ENCODE results near the gene TRIM36. TPM values are rescaled to one million over a fixed set of nuclear protein-coding genes. Genes with fewer than 3 reads are reported as not detected.

Gene TRIM36
- total and polyA plus RNA-seq, 10 of the 15 experiments (the other 5 are each of a cell fraction or from before 2014, with no cell fraction given), result 0.01 to 0.09 (median 0.07) TPM; not detected in 6

- Histone ChIP-seq H4K20me1 (ENCODE audit: control insufficient read depth, insufficient read depth) (no peaks in the 10 kb centered on the region), H3K9ac (ENCODE audit: control insufficient read depth, insufficient read depth, low read length) (no peak overlapping the region), H3K79me2 (ENCODE audit: control insufficient read depth, insufficient read depth, low read length) (no peaks in the 10 kb centered on the region), H3K27me3 (replicated peaks in 1 of 2; ENCODE audit: control insufficient read depth in 2 of 2, insufficient read depth in 2 of 2, low read length in 1 of 2) (peaks cover 18 to 30% of the 10 kb centered on the region in 2 experiments), H3K36me3 (ENCODE audit: control insufficient read depth in 2 of 2, insufficient read depth in 2 of 2, low read length in 1 of 2) (no peaks in the 10 kb centered on the region), H2AFZ (ENCODE audit: control insufficient read depth, low read depth, low read length) (no peak overlapping the region), H3K4me1 (ENCODE audit: control insufficient read depth, insufficient read depth, low read length) (no peaks in the 10 kb centered on the region), H3K4me2 (ENCODE audit: control insufficient read depth, insufficient read depth) (no peak overlapping the region), H3K4me3 (no peak overlapping the region), H3K9me3 (replicated peaks; ENCODE audit: control insufficient read depth, insufficient read depth, low read length) (no peaks in the 10 kb centered on the region; the same call in 1 of the 3 replicates), H3K27ac (ENCODE audit: control insufficient read depth, insufficient read depth) (no peak overlapping the region)
- ChIA-PET CTCF (interaction anchor here (1.2 to 1.3 kb wide), 2 partner anchors 8 to 65 kb away, joined by 3 read pairs; no protein-coding TSS in a partner anchor), SMC1A (ENCODE audit: uncharacterized antibody, unreplicated experiment) (interaction anchor here (0.6 to 1.5 kb wide), 3 partner anchors 28 to 808 kb away, joined by 3 to 5 read pairs (median 3); no protein-coding TSS in a partner anchor), RAD21 (ENCODE audit: unreplicated experiment) (interaction anchor here (1.0 kb wide), 1 partner anchor 84 kb away, joined by 4 read pairs; no protein-coding TSS in a partner anchor), POLR2A (no interaction called here)
- DNase-seq (ENCODE audit: low read depth, low spot score) (no peak), FAIRE-seq (no peak), ATAC-seq (no peak)
- TF ChIP-seq HSF1 (IDR thresholded peaks at IDR 0.05; ENCODE audit: low read depth, low read length) (no peak), ATF2 (IDR thresholded peaks at IDR 0.05; ENCODE audit: low read length) (no peak)
- intact Hi-C loops (cut with micrococcal nuclease; ENCODE audit: unreplicated experiment) (no loop called here), in situ Hi-C loops (cut with MboI) (no loop called here)
- BruUV-seq (replicated peaks), result no TSS peak
Measured at GRCh38 chr5:115181757-115182156, 12.0 kb upstream of the TRIM36 start.

GRCh38 chr5:115180165-115180709, 10.5 kb upstream of the TRIM36 start:
- BruUV-seq (replicated peaks), result no TSS peak
- H3K9ac ChIP-seq (ENCODE audit: control insufficient read depth, insufficient read depth, low read length), result no peak overlapping the region
- no peaks in the 10 kb centered on the region for H3K36me3 ChIP-seq (ENCODE audit: control insufficient read depth in 2 of 2, insufficient read depth in 2 of 2, low read length in 1 of 2)
- in situ Hi-C loops (cut with MboI), result no loop called here
- ChIA-PET RAD21 (ENCODE audit: unreplicated experiment) (no interaction called here), POLR2A (no interaction called here), CTCF (interaction anchor here (1.2 kb wide), 1 partner anchor 52 kb away, joined by 4 read pairs; no protein-coding TSS in a partner anchor), SMC1A (ENCODE audit: uncharacterized antibody, unreplicated experiment) (no interaction called here)
- WGBS (ENCODE audit: insufficient coverage, insufficient replicate concordance, low lambda C conversion rate, missing lambda C conversion rate), result 1% methylated on average over 54 of the region's 54 CpGs
- intact Hi-C loops (cut with micrococcal nuclease; ENCODE audit: unreplicated experiment), result no loop called here
- H3K27ac ChIP-seq (ENCODE audit: control insufficient read depth, insufficient read depth), result no peak overlapping the region
- peaks cover 18 to 30% of the 10 kb centered on the region in 2 experiments for H3K27me3 ChIP-seq (replicated peaks in 1 of 2; ENCODE audit: control insufficient read depth in 2 of 2, insufficient read depth in 2 of 2, low read length in 1 of 2)
- peak overlapping the region; percentile 39; the same call in 1 of the 2 replicates for H2AFZ ChIP-seq (ENCODE audit: control insufficient read depth, low read depth, low read length)
- peak overlapping the region; percentile 86 for H3K4me2 ChIP-seq (ENCODE audit: control insufficient read depth, insufficient read depth)
- H3K9me3 ChIP-seq (replicated peaks; ENCODE audit: control insufficient read depth, insufficient read depth, low read length), result no peaks in the 10 kb centered on the region; the same call in 1 of the 3 replicates
- peak overlapping the region; percentile 70 for H3K4me3 ChIP-seq
- no peak for DNase-seq (ENCODE audit: low read depth, low spot score)
- H4K20me1 ChIP-seq (ENCODE audit: control insufficient read depth, insufficient read depth), result no peaks in the 10 kb centered on the region
- H3K4me1 ChIP-seq (ENCODE audit: control insufficient read depth, insufficient read depth, low read length), result no peaks in the 10 kb centered on the region
- FAIRE-seq, result no peak
- TF ChIP-seq MEF2A (IDR thresholded peaks at IDR 0.05; ENCODE audit: insufficient read depth, low read depth, low read length) (no peak), BMI1 (IDR thresholded peaks at IDR 0.05; ENCODE audit: borderline replicate concordance) (peak; percentile 43; the same call in 1 of the 2 replicates), SUZ12 (IDR thresholded peaks at IDR 0.05; ENCODE audit: unreplicated experiment) (peak; percentile 28), SIX5 (IDR thresholded peaks at IDR 0.05; ENCODE audit: low read depth, low read length, severe bottlenecking) (no peak), GABPA (IDR thresholded peaks at IDR 0.05; ENCODE audit: low read depth) (0 out of 2 replicates have a peak, but pooled peaks have one; percentile 19)
- H3K79me2 ChIP-seq (ENCODE audit: control insufficient read depth, insufficient read depth, low read length), result no peaks in the 10 kb centered on the region
- ATAC-seq, result peak; percentile 81

Data from GM12878 (cell line).